ENCODE measurements around the gene CAMSAP2.

Gene CAMSAP2

DNA sequence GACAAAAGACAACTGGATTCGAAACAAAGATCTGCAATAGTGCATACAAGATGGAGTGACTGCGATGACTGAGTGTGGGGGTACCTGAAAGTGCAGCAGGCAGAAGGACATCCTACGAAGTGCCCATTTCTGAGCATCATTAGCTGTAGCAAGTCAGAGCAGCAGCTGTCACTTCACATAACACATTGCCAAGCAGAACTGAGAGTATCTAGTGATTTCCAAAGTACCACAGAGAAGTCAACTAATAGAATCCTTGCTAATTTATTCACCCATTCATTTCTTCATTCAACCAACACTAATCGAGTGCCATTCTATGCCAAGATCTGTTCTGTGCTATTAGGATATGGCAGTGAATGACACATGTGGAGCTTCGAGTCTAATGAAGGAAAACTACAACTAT is 31.6 kb upstream of the CAMSAP2 start:
- H3K27ac ChIP-seq = no peak overlapping the region
- no peak for TF ChIP-seq CTCF (conservative IDR thresholded peaks at IDR 0.05)
- no peak for TF ChIP-seq ZFX (IDR thresholded peaks at IDR 0.05)

- TF ChIP-seq CTCF (conservative IDR thresholded peaks at IDR 0.05) (no peak), ZFX (IDR thresholded peaks at IDR 0.05) (no peak)
- H3K27ac ChIP-seq = no peak overlapping the region
Observed at GRCh38 chr1:200708161-200708560, 30.5 kb upstream of the CAMSAP2 start.

GRCh38 chr1:200708769-200709168 is 29.9 kb upstream of the CAMSAP2 start:
- TF ChIP-seq ZFX (IDR thresholded peaks at IDR 0.05) (no peak), CTCF (conservative IDR thresholded peaks at IDR 0.05) (no peak)
- no peak overlapping the region for H3K27ac ChIP-seq

DNA sequence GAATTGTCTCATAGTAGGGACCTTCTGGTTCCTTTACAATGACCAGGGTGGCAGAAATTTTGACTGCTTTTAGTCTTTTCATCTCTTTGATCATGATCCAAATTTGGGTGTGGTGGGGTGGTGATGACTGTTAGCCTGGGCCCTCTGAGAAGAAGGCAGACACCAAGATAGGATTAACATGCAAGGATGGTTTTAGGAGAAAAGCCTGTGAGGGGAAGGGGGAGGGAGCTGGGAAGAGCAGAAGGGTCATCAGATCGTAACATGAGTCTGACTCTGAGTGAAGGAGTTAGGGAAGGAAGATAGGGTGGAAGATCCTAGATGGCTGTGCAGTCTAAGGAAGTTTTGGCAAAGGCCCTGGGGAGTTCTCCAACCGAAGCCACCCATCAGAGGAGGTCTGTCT is 28.5 kb upstream of the CAMSAP2 start:
- no peak overlapping the region for H3K27ac ChIP-seq
- TF ChIP-seq ZFX (IDR thresholded peaks at IDR 0.05) = no peak
- no peak for TF ChIP-seq CTCF (conservative IDR thresholded peaks at IDR 0.05)

GRCh38 chr1:200714504-200715187 is 24.0 kb upstream of the CAMSAP2 start:
- TF ChIP-seq ZFX (IDR thresholded peaks at IDR 0.05) = no peak
- no peak for TF ChIP-seq CTCF (conservative IDR thresholded peaks at IDR 0.05)
- H3K27ac ChIP-seq = no peak overlapping the region

- no peak for TF ChIP-seq CTCF (conservative IDR thresholded peaks at IDR 0.05)
- no peak for TF ChIP-seq ZFX (IDR thresholded peaks at IDR 0.05)
- H3K27ac ChIP-seq = no peak overlapping the region
Observed at GRCh38 chr1:200720199-200720598, 18.5 kb upstream of the CAMSAP2 start.

- H3K27ac ChIP-seq = no peak overlapping the region
- no peak for TF ChIP-seq ZFX (IDR thresholded peaks at IDR 0.05)
- no peak for TF ChIP-seq CTCF (conservative IDR thresholded peaks at IDR 0.05)
Observed at GRCh38 chr1:200724064-200724463, 14.6 kb upstream of the CAMSAP2 start.
